CD4-positive, alpha-beta T cell treated with Interleukin-15 for 4 hours (primary cell): Measurements from ENCODE around the gene C17orf78.
"Not testable (repeated sequence)": the region's sequence is repeated elsewhere in the genome, so short reads cannot be mapped to it uniquely, and the experiment has no call there.

Experiments
- DNase-seq: peaks from one replicate; pipeline ENCODE4 v3.0.0-alpha.2; 2020; ENCODE audit warnings: low spot score

C17orf78 gene

GRCh38 chr17:37438141-37438540 lies 62.4 kb downstream of the C17orf78 start:
- no peak for DNase-seq

- DNase-seq, result no peak
Measured at GRCh38 chr17:37440424-37440823, 64.6 kb downstream of the C17orf78 start.

DNA sequence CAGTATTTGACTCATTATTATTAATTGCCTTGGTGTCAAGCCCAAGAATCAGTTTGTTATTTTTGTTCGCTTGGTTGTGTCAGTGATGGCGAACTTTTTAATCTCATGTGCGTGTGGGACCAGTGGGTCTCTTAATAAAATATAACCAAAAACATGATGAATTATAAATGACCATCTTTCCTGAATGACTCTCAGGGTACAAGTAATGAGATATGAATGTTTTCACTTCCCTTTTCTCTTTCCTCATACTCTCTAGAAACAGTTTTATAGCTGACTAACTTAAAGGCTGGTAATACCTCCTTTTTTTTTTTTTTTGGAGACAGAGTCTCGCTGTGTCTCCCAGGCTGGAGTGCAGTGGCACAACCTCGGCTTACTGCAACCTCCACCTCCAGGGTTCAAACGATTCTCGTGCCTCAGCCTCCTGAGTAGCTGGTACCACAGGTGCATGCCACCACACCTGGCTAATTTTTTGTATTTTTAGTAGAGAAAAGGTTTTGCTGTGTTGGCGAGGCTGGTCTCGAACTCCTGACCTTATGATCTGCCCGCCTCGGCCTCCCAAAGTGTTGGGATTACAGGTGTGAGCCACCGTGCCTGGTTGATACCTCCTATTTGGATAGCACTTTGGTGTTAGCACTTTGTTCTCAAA lies 65.7 kb downstream of the C17orf78 start:
- not testable (repeated sequence) for DNase-seq
